H1 (cell line): ENCODE results near the gene NTRK1. TPM values are rescaled to one million over a fixed set of nuclear protein-coding genes. Genes with fewer than 3 reads are reported as not detected.
A peak's percentile ranks its signal among the peaks of the same experiment; 100 is the strongest.

Experiments used
- ASH2L ChIP-seq: fragments of 200-600, 300-600 bp; sonication (generic); IDR thresholded peaks from one replicate; pipeline ENCODE4 v1.7.1; 2017; ENCODE audit warnings: low read length
- BACH1 ChIP-seq: IDR thresholded peaks from 2 replicates; pipeline ENCODE4 v1.6.1; 2012; ENCODE audit warnings: low read length, improper control_type of control experiment
- CTBP2 ChIP-seq: IDR thresholded peaks from 2 replicates; pipeline ENCODE4 v1.7.0; 2011; ENCODE audit warnings: borderline replicate concordance, mild to moderate bottlenecking, moderate library complexity, mixed read lengths, low read length; ENCODE audit not compliant: insufficient read depth, insufficient read length
- EP300 ChIP-seq, 2 experiments: IDR thresholded peaks; 1 replicate in 1 of 2; 2 replicates in 1 of 2; pipeline ENCODE4 v1.6.1; 2011 to 2012; ENCODE audit warnings: low read depth in 2 of 2, low read length in 2 of 2, mild to moderate bottlenecking in 2 of 2, borderline replicate concordance in 1 of 2, inconsistent platforms in 1 of 2, moderate library complexity in 1 of 2
- EZH2 ChIP-seq: fragments of 200-600 bp; sonication (generic); IDR thresholded peaks from 2 replicates; pipeline ENCODE4 v1.7.1; 2012; ENCODE audit warnings: low read depth, mild to moderate bottlenecking, moderate library complexity, low read length, inconsistent platforms; ENCODE audit not compliant: severe bottlenecking
- HDAC2 ChIP-seq, 2 experiments: fragments of 300-600 bp in 1 of 2; sonication (generic) in 1 of 2; IDR thresholded peaks; 2 replicates each; pipeline ENCODE4 v1.6.1; 2011 to 2012; ENCODE audit warnings: low read depth in 2 of 2, low read length in 2 of 2, mild to moderate bottlenecking in 2 of 2, moderate library complexity in 2 of 2, borderline replicate concordance in 1 of 2, inconsistent platforms in 1 of 2
- RAD21 ChIP-seq, 2 experiments: IDR thresholded peaks in 1 of 2; conservative IDR thresholded peaks in 1 of 2; 2 replicates each; pipeline ENCODE4 v1.6.1; 2011; ENCODE audit warnings: low read depth in 2 of 2, low read length in 2 of 2, improper control_type of control experiment in 1 of 2, inconsistent platforms in 1 of 2, mild to moderate bottlenecking in 1 of 2, moderate library complexity in 1 of 2
- SIN3A ChIP-seq, 2 experiments: IDR thresholded peaks in 1 of 2; conservative IDR thresholded peaks in 1 of 2; 2 replicates each; pipeline ENCODE4 v1.6.1; 2011 to 2012; ENCODE audit warnings: low read length in 2 of 2, improper control_type of control experiment in 1 of 2, low read depth in 1 of 2, mild to moderate bottlenecking in 1 of 2
- polyA plus RNA-seq, 7 experiments: library from polyadenylated mRNA; depleted of rRNA in 3 of 7; stranded (reverse) in 5 of 7; unstranded in 2 of 7; fragments of >200 nt in 5 of 7; fragments of 200-250 nt in 2 of 7; gene quantifications; 1 replicate in 5 of 7; 2 replicates in 1 of 7; 4 replicates in 1 of 7; pipeline versions ENCODE4 v1.2.1 to v1.2.3, GENCODE V29; 2011 to 2013; ENCODE audit warnings: missing spikeins in 2 of 7, mixed read lengths in 2 of 7
- total RNA-seq: library from RNA; stranded (reverse); fragmentation: NEBNext Ultra II Directional; extraction: Animal tissue kit (Norgen Biotek cat#: 25700); gene quantifications from 2 replicates; pipeline ENCODE4 v1.2.1, GENCODE V29; 2021
- TF ChIP-seq, protein P1 (sequence below), 3 experiments: IDR thresholded peaks; 1 replicate in 2 of 3; 2 replicates in 1 of 3; pipeline versions ENCODE4 v1.5.1 to v1.6.1; 2011; ENCODE audit warnings: low read length in 3 of 3, mild to moderate bottlenecking in 3 of 3, inconsistent platforms in 2 of 3, low read depth in 1 of 3, moderate library complexity in 1 of 3; ENCODE audit not compliant: insufficient read depth in 1 of 3; ENCODE audit errors: control extremely low read depth in 1 of 3
- TF ChIP-seq, protein P2 (sequence below): IDR thresholded peaks from 2 replicates; pipeline ENCODE4 v1.6.1; 2012; ENCODE audit warnings: low read length, inconsistent platforms
- TF ChIP-seq, protein P3 (sequence below): IDR thresholded peaks from 2 replicates; pipeline ENCODE4 v1.6.1; 2012; ENCODE audit warnings: inconsistent platforms
- TF ChIP-seq, protein P4 (sequence below): IDR thresholded peaks from 2 replicates; pipeline ENCODE4 v1.6.1; 2012; ENCODE audit warnings: inconsistent platforms

NTRK1 gene
- total and polyA plus RNA-seq, 2 of the 8 experiments (the other 6 are each of a cell fraction or from before 2014, with no cell fraction given) = 0.12 to 0.24 TPM

DNA sequence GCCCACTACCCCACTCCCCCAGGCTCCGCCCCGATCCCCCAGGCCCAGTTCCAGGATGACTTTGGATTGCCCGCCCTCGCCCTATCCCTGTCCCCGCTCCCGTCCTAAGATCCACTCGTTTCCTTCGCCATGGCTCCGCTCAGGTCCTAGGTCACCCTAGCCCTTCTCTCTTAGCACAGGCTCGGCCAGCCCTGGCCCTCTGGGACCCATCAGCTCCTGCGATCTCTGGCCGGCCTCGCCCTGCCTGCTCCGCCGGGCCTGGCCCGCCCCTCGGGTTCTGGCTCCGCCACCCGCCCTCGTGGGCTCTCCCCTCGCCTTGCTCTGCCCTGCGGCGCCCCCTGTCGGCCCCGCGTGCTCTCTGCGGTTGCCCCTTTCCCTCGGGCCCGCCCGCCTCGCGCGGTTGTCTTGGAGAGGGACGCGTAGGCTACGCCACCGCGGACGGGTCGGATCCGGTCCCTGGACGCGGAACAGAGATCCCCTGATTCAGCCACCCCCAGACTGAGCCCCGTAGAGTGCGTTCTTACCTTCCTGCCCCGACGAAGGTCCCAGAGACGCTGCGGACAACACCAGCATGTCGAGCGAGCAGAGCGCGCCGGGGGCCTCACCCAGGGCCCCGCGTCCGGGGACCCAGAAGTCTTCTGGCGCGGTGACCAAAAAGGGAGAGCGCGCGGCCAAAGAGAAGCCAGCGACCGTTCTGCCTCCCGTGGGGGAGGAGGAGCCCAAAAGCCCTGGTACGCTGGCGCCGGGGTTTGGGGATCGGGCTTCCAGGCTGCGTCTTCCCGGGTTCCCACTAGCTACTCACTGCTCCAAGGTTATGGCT is 59.8 kb downstream of the NTRK1 start, which contains the start of gene LRRC71 (continued):
- TF ChIP-seq, protein P1, sequence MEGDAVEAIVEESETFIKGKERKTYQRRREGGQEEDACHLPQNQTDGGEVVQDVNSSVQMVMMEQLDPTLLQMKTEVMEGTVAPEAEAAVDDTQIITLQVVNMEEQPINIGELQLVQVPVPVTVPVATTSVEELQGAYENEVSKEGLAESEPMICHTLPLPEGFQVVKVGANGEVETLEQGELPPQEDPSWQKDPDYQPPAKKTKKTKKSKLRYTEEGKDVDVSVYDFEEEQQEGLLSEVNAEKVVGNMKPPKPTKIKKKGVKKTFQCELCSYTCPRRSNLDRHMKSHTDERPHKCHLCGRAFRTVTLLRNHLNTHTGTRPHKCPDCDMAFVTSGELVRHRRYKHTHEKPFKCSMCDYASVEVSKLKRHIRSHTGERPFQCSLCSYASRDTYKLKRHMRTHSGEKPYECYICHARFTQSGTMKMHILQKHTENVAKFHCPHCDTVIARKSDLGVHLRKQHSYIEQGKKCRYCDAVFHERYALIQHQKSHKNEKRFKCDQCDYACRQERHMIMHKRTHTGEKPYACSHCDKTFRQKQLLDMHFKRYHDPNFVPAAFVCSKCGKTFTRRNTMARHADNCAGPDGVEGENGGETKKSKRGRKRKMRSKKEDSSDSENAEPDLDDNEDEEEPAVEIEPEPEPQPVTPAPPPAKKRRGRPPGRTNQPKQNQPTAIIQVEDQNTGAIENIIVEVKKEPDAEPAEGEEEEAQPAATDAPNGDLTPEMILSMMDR (IDR thresholded peaks at IDR 0.05; ENCODE audit: control extremely low read depth in 1 of 3, insufficient read depth in 1 of 3, low read depth in 1 of 3, low read length in 3 of 3) = peak; percentile 90 to 96 (median 93)
- peak in 1 of 2 experiments; percentile 27; a peak in 1 of 3 replicates for TF ChIP-seq EP300 (IDR thresholded peaks at IDR 0.05; ENCODE audit: borderline replicate concordance in 1 of 2, low read depth in 2 of 2, low read length in 2 of 2)
- no peak for TF ChIP-seq ASH2L
- TF ChIP-seq, protein P2, sequence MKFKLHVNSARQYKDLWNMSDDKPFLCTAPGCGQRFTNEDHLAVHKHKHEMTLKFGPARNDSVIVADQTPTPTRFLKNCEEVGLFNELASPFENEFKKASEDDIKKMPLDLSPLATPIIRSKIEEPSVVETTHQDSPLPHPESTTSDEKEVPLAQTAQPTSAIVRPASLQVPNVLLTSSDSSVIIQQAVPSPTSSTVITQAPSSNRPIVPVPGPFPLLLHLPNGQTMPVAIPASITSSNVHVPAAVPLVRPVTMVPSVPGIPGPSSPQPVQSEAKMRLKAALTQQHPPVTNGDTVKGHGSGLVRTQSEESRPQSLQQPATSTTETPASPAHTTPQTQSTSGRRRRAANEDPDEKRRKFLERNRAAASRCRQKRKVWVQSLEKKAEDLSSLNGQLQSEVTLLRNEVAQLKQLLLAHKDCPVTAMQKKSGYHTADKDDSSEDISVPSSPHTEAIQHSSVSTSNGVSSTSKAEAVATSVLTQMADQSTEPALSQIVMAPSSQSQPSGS = no peak
- peak; percentile 83 to 93; a peak in 3 of 4 replicates for TF ChIP-seq HDAC2 (IDR thresholded peaks at IDR 0.05; ENCODE audit: borderline replicate concordance in 1 of 2, low read depth in 2 of 2, low read length in 2 of 2)
- peak; percentile 91 for TF ChIP-seq EZH2
- TF ChIP-seq SIN3A (conservative IDR thresholded peaks at IDR 0.05 in 1 of 2, IDR thresholded peaks at IDR 0.05 in 1 of 2; ENCODE audit: low read depth in 1 of 2, low read length in 2 of 2) = 0 out of 4 replicates have a peak, but pooled peaks have one; percentile 44 to 58
- peak; percentile 89 to 95 for TF ChIP-seq RAD21 (IDR thresholded peaks at IDR 0.05 in 1 of 2, conservative IDR thresholded peaks at IDR 0.05 in 1 of 2; ENCODE audit: low read depth in 2 of 2, low read length in 2 of 2)
- TF ChIP-seq, protein P3, sequence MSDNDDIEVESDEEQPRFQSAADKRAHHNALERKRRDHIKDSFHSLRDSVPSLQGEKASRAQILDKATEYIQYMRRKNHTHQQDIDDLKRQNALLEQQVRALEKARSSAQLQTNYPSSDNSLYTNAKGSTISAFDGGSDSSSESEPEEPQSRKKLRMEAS = peak; percentile 85
- TF ChIP-seq CTBP2 = peak; percentile 62
- TF ChIP-seq, protein P4, sequence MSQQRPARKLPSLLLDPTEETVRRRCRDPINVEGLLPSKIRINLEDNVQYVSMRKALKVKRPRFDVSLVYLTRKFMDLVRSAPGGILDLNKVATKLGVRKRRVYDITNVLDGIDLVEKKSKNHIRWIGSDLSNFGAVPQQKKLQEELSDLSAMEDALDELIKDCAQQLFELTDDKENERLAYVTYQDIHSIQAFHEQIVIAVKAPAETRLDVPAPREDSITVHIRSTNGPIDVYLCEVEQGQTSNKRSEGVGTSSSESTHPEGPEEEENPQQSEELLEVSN = peak; percentile 58; the same call in 1 of the 2 replicates
- TF ChIP-seq BACH1 = peak; percentile 92
